Epithelial cell of alveolus of lung (primary cell): ENCODE results near the gene WRNIP1. TPM values are rescaled to one million over a fixed set of nuclear protein-coding genes. Genes with fewer than 3 reads are reported as not detected.

Source experiments
- total RNA-seq: library from RNA; depleted of rRNA; stranded (reverse); fragments of >200 nt; gene quantifications from 2 replicates; pipeline ENCODE4 v1.2.1, GENCODE V29; 2015

The WRNIP1 gene
- 41.5 and 46.2 TPM in 2 replicates for total RNA-seq

DNA sequence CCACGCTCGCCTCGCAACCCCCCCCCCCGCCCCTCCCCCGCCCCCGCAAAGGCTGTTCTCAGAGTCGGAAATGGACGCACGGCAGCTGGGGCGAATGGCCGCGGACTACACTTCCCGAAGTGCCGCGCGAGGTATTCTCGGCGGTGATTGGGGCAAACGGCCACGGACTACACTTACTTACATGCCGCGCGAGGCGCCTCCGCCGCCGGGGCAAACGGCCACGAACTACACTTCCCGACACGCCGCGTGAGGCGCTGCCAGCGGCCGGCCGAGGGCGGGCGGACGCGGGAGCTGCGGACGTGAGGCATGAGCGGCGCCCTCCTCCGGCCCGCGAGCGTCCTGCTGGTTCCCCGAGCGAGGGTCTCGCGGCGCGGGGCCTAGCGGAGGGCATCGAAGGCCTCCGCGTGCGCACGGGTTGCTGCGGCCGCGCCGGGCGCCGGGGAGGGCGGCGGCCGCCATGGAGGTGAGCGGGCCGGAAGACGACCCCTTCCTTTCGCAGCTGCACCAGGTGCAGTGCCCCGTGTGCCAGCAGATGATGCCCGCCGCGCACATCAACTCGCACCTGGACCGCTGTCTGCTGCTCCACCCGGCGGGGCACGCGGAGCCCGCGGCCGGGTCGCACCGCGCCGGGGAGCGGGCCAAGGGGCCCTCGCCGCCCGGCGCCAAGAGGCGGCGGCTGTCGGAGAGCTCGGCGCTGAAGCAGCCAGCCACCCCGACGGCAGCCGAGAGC, at the start of gene WRNIP1:
WRNIP1 (plus strand) TSS at position 228 of the 730 bp plus-strand sequence; CDS start at position 458, 230 bp downstream.

DNA sequence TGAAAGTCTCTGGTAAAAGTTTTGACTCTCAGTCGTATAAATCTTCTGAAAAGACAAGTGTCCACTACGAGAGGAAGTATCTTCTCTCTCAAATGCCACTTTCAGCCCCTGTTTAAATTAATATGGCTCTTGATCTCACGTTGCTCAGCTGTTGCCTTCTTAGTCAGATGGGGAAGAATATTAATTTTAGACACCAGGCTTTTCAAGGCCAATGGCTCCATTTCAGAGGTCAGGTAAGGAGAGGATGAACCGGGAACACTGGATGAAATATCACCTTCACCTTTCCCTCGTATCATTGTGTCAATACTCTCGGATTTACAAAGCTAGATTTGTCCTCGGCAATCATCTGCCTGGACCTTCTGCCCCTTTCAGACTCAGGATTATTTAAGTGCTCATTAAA, 14.4 kb upstream of the WRNIP1 start, which contains the start of gene MYLK4:
MYLK4 (minus strand) TSS at position 91 of the 400 bp plus-strand sequence. CDS start 1,628 bp downstream, outside the sequence.

Other genes with a start within 250 kb of the WRNIP1 start
- 0.13 and 0.24 TPM in 2 replicates for gene MYLK4, start 14.5 kb upstream of the WRNIP1 start, total RNA-seq
- 16.7 and 22.2 TPM in 2 replicates for gene SERPINB1, start 76.5 kb downstream of the WRNIP1 start, total RNA-seq
- gene SERPINB9, start 137.9 kb downstream of the WRNIP1 start, total RNA-seq = 14.4 and 16.5 TPM in 2 replicates
- gene SERPINB6, start 206.2 kb downstream of the WRNIP1 start, total RNA-seq = 119 and 137 TPM in 2 replicates
- 22.6 and 27.6 TPM in 2 replicates for gene NQO2, start 234.5 kb downstream of the WRNIP1 start, total RNA-seq